Measurements from ENCODE around the gene DPP6.

DPP6 gene

DNA sequence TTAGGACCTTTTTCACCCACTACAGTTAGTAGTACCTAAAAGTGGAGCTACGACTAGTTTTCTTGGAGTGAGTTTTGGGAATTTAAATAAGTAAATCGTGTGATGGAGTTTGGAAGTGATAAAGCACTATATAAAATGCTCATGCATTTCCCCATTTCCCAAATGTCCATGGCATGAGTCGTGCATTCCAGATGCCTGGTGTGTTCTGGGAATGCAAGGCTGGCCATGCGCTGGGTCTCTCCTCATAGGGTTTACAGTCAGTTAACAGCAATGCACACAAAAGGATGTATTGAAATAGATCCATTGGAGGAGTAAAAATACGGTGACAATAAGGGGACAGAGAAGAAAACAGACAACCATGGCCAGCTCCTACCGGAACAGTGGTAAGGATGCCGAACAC is 149.8 kb downstream of the DPP6 start:
- TF ChIP-seq POLR2A (IDR thresholded peaks at IDR 0.05; ENCODE audit: extremely low read depth, insufficient read length): no peak
- no peak for TF ChIP-seq MYC (IDR thresholded peaks at IDR 0.05; ENCODE audit: low read depth, low read length)
- no peak for TF ChIP-seq CTCF (IDR thresholded peaks at IDR 0.05; ENCODE audit: low read depth, low read length)
- TF ChIP-seq MAX (IDR thresholded peaks at IDR 0.05; ENCODE audit: low read depth, low read length): no peak
- H3K4me3 ChIP-seq (ENCODE audit: low read depth, low read length): no peak overlapping the region
- no peak for DNase-seq (ENCODE audit: low read depth)

GRCh38 chr7:154204046-154204445 is 151.8 kb downstream of the DPP6 start:
- TF ChIP-seq POLR2A (IDR thresholded peaks at IDR 0.05; ENCODE audit: extremely low read depth, insufficient read length): no peak
- TF ChIP-seq MYC (IDR thresholded peaks at IDR 0.05; ENCODE audit: low read depth, low read length): no peak
- TF ChIP-seq MAX (IDR thresholded peaks at IDR 0.05; ENCODE audit: low read depth, low read length): no peak
- no peak for TF ChIP-seq CTCF (IDR thresholded peaks at IDR 0.05; ENCODE audit: low read depth, low read length)
- no peak for DNase-seq (ENCODE audit: low read depth)
- no peak overlapping the region for H3K4me3 ChIP-seq (ENCODE audit: low read depth, low read length)

DNA sequence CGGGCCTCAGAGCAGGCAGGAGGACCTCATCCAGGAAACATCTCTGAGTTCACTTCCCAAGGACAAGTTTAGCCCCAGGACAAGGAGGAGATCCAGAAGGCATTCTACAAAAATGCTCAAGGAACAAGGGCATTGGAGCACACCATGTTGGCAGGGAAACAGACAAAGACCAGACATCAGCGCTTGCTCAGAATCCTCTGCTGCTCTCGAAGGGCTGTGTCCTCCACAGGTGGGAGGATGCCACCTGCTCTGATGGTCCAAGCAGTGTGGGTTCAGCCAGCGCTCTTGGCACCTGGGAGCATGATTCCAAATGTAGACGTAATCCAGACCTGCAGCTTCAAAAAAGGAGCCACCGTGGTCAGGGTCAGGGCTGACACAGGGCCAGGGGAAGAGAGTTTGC is 160.7 kb downstream of the DPP6 start:
- no peak overlapping the region for H3K4me3 ChIP-seq (ENCODE audit: low read depth, low read length)
- DNase-seq (ENCODE audit: low read depth): no peak
- TF ChIP-seq MAX (IDR thresholded peaks at IDR 0.05; ENCODE audit: low read depth, low read length): no peak
- TF ChIP-seq MYC (IDR thresholded peaks at IDR 0.05; ENCODE audit: low read depth, low read length): no peak
- no peak for TF ChIP-seq POLR2A (IDR thresholded peaks at IDR 0.05; ENCODE audit: extremely low read depth, insufficient read length)
- no peak for TF ChIP-seq CTCF (IDR thresholded peaks at IDR 0.05; ENCODE audit: low read depth, low read length)

DNA sequence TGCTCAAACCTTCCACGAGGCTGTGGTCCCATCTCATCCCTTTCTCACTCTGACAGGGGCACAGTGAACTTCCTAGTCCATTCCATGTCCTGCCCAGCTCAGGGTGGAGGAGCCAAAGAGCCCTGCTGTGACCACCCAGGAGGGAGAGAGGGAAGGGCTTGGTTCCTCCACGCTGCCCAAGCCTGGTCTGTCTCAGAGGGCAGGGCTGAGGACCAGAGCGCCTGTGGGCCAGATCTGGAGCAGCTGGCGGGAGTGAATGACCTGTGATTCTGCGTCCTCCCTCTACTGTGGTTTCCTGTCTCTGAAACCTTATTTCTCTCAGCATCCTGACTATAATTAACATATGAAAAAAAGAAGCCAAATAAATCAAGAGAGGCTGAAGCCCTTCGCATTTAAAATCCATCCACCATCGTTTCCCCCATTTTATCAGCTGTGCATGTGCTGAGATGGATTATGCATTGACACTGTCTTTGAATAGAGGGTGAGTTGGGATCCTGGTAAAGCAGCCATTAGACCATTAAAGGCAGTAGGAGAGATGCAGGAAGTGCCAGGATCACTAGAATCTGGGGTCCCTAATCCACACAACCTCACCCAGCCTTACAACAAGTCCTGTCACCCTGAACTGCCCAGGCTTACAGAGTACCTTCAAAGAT is 165.6 kb downstream of the DPP6 start:
- DNase-seq (ENCODE audit: low read depth): no peak
- H3K4me3 ChIP-seq (ENCODE audit: low read depth, low read length): no peak overlapping the region
- TF ChIP-seq POLR2A (IDR thresholded peaks at IDR 0.05; ENCODE audit: extremely low read depth, insufficient read length) (no peak), CTCF (IDR thresholded peaks at IDR 0.05; ENCODE audit: low read depth, low read length) (no peak), MAX (IDR thresholded peaks at IDR 0.05; ENCODE audit: low read depth, low read length) (no peak), MYC (IDR thresholded peaks at IDR 0.05; ENCODE audit: low read depth, low read length) (no peak)

GRCh38 chr7:154231732-154232131 is 179.5 kb downstream of the DPP6 start:
- DNase-seq (ENCODE audit: low read depth): peak; percentile 36
- TF ChIP-seq MYC (IDR thresholded peaks at IDR 0.05; ENCODE audit: low read depth, low read length) (no peak), CTCF (IDR thresholded peaks at IDR 0.05; ENCODE audit: low read depth, low read length) (no peak), POLR2A (IDR thresholded peaks at IDR 0.05; ENCODE audit: extremely low read depth, insufficient read length) (no peak), MAX (IDR thresholded peaks at IDR 0.05; ENCODE audit: low read depth, low read length) (no peak)
- H3K4me3 ChIP-seq (ENCODE audit: low read depth, low read length): no peak overlapping the region
